Progenitor cell of endocrine pancreas (in vitro differentiated cells): ENCODE measurements around the gene WDR44. TPM values are rescaled to one million over a fixed set of nuclear protein-coding genes. Genes with fewer than 3 reads are reported as not detected.

Experiments
- DNase-seq: peaks from one replicate; pipeline ENCODE4 v3.0.0; 2021; ENCODE audit warnings: low spot score; ENCODE audit not compliant: unreplicated experiment
- H3K27ac Mint-ChIP-seq: 2 replicates; pipeline ENCODE4 v1.8.0; 2021; ENCODE audit warnings: mild to moderate bottlenecking, moderate library complexity, mixed read lengths
- H3K27me3 Mint-ChIP-seq: 2 replicates; pipeline ENCODE4 v1.8.0; 2021; ENCODE audit warnings: mixed read lengths
- H3K36me3 Mint-ChIP-seq: 2 replicates; pipeline ENCODE4 v1.8.0; 2022; ENCODE audit warnings: mixed read lengths; ENCODE audit not compliant: insufficient read depth
- H3K4me1 Mint-ChIP-seq: 2 replicates; pipeline ENCODE4 v1.8.0; 2021; ENCODE audit warnings: low read depth, mixed read lengths
- H3K4me3 Mint-ChIP-seq: 2 replicates; pipeline ENCODE4 v1.8.0; 2021; ENCODE audit warnings: low read depth, mild to moderate bottlenecking, moderate library complexity, mixed read lengths
- H3K9me3 Mint-ChIP-seq: 2 replicates; pipeline ENCODE4 v1.8.0; 2021; ENCODE audit warnings: low read depth, mixed read lengths
- CTCF ChIP-seq: fragments of 200-600 bp; sonication (generic); IDR thresholded peaks from one replicate; pipeline ENCODE4 v1.5.0; 2021; ENCODE audit warnings: antibody characterized with exemption, mild to moderate bottlenecking; ENCODE audit not compliant: unreplicated experiment
- total RNA-seq: library from RNA; stranded (reverse); gene quantifications from 2 replicates; pipeline ENCODE4 v1.2.1, GENCODE V29; 2021

WDR44 gene
- total RNA-seq, 1 donor from 2014 or later: 11.8 TPM

- H3K9me3 Mint-ChIP-seq: peaks cover 10% of the 10 kb centered on the region
- DNase-seq: no peak
- no peak overlapping the region for H3K27ac Mint-ChIP-seq
- no peaks in the 10 kb centered on the region for H3K36me3 Mint-ChIP-seq
- no peak overlapping the region for H3K4me3 Mint-ChIP-seq
- no peaks in the 10 kb centered on the region for H3K4me1 Mint-ChIP-seq
- H3K27me3 Mint-ChIP-seq: no peaks in the 10 kb centered on the region
- TF ChIP-seq CTCF: no peak
Measured at GRCh38 chrX:118329175-118329574, 16.7 kb upstream of the WDR44 start.

GRCh38 chrX:118337687-118338086, 8.2 kb upstream of the WDR44 start:
- no peak for DNase-seq
- no peak overlapping the region for H3K27ac Mint-ChIP-seq
- no peak overlapping the region for H3K4me3 Mint-ChIP-seq

GRCh38 chrX:118338930-118339329, 7.0 kb upstream of the WDR44 start:
- H3K9me3 Mint-ChIP-seq: peaks cover 12% of the 10 kb centered on the region
- DNase-seq: no peak
- no peaks in the 10 kb centered on the region for H3K36me3 Mint-ChIP-seq
- H3K4me3 Mint-ChIP-seq: no peak overlapping the region
- no peak overlapping the region for H3K27ac Mint-ChIP-seq
- H3K27me3 Mint-ChIP-seq: no peaks in the 10 kb centered on the region
- H3K4me1 Mint-ChIP-seq: no peaks in the 10 kb centered on the region
- TF ChIP-seq CTCF: no peak

More at GRCh38 chrX:118337687-118338086, 8.2 kb upstream of the WDR44 start:
- no peak for TF ChIP-seq CTCF
- Mint-ChIP-seq H3K36me3 (no peaks in the 10 kb centered on the region), H3K27me3 (no peaks in the 10 kb centered on the region), H3K4me1 (no peaks in the 10 kb centered on the region), H3K9me3 (peaks cover 10% of the 10 kb centered on the region)

GRCh38 chrX:118345045-118345463, 852 bp upstream of the WDR44 start:
- H3K27ac Mint-ChIP-seq: peak overlapping the region; percentile 99
- no peaks in the 10 kb centered on the region for H3K36me3 Mint-ChIP-seq

GRCh38 chrX:118346258-118347094, 570 bp downstream of the WDR44 start:
- Mint-ChIP-seq H3K9me3 (peaks cover 3% of the 10 kb centered on the region), H3K27me3 (no peaks in the 10 kb centered on the region), H3K4me3 (peak overlapping the region; percentile 96), H3K4me1 (peaks cover 15% of the 10 kb centered on the region), H3K36me3 (no peaks in the 10 kb centered on the region), H3K27ac (peak overlapping the region; percentile 99)
- peak; percentile 23 for DNase-seq
- peak; percentile 9 for TF ChIP-seq CTCF

More at GRCh38 chrX:118345045-118345463, 852 bp upstream of the WDR44 start:
- Mint-ChIP-seq H3K9me3 (peaks cover 6% of the 10 kb centered on the region), H3K4me1 (peaks cover 15% of the 10 kb centered on the region), H3K4me3 (peak overlapping the region; percentile 96), H3K27me3 (no peaks in the 10 kb centered on the region)
- no peak for DNase-seq
- no peak for TF ChIP-seq CTCF
